HG03565 (cell line): ENCODE data around the gene GALNT5.

Source experiments
- ATAC-seq: cut with Tn5 transposase; IDR thresholded peaks from one replicate; pipeline ENCODE4 v1.9.1; 2021; ENCODE audit warnings: mild to moderate bottlenecking, moderate library complexity; ENCODE audit not compliant: unreplicated experiment

The GALNT5 gene

DNA sequence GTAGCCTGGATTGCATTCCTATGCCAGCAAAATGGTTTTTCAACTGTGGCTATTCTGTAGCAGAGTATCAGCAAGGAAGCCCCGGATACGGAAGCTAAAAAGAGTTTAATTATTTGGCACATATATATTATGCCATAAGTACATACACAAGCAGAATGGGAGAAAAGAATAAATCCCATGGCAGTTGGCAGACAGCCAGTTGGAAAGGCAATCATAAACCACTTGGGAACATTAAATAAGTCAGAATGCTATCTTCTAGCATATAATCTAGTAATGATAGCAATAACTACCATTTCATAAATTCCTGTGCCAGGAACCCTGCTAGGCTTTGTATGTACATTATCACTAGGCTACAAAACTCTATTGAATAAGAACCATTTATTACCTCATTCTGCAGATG, 26.0 kb downstream of the GALNT5 start:
- ATAC-seq: no peak

DNA sequence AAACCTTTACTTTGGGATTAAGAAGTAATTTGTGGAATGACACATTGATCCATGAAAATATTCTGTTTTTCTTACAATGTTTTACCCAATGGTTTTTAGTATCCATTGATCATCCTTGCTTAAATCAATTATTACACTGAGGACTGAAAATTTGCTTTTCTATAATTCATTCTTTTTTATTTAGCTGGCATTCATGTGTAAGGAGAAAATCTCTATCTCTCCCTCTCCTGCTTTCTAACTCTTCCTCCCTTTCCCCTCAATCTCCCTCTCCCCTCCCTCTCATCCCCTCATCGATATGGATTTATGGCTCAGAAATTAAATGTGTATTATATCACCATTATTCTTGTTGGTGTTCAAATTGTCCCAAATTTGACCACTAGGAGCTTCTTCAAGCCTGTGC, 29.7 kb downstream of the GALNT5 start:
- no peak for ATAC-seq

DNA sequence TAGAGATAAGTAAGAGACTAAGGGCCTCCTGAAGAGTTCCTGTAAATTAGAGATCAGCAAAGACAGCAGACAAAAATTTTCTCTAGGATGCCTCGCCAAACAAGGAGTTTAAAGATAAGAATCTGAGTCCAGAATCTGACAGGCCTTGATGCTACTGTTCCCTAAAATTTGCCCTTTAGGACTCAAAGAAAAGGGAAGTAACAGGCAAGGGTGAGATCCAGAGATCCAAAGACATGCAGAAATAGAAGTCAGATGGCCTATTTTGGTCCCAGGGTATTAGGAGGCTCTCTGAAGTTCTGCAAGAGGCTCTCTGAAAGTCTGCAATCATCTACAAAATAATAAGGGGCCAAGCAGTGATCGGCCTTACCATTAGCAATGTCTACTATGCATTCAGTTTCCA, 33.0 kb downstream of the GALNT5 start:
- ATAC-seq: no peak

DNA sequence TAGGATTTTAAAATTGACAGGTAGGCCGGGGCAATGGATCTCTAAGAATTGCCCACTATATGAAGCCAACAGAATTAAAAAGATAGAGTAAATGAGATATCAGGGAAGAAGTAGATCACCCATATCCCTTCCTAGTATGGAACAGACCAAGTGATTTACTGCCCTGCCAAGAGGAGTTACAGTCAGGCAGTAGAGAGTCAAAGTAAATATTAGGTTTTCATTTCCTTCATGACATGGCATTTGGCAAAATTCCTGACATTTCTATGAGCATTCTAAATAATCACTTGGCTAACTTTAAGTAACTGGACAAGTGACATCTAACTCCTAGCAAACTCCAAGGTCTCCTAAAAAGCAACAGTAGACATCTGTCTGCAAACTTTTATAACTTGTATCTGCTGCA, 33.5 kb downstream of the GALNT5 start:
- ATAC-seq: no peak

DNA sequence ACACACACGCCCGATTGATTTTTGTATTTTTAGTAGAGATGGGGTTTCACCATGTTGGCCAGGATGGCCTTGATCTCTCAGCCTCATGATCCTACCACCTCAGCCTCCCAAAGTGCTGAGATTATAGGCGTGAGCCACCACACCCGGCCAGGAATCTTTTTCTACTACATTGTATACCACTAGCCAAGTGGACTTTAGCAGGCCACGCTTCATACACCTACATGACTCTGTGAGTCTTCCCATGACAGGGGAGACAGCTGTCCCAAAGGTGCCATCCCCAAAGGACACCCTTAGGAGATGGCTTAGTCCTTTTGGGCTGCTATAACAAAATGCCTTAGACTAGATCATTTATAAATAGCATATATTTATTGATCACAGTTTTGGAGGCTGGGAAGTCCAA, 35.3 kb downstream of the GALNT5 start:
- no peak for ATAC-seq

DNA sequence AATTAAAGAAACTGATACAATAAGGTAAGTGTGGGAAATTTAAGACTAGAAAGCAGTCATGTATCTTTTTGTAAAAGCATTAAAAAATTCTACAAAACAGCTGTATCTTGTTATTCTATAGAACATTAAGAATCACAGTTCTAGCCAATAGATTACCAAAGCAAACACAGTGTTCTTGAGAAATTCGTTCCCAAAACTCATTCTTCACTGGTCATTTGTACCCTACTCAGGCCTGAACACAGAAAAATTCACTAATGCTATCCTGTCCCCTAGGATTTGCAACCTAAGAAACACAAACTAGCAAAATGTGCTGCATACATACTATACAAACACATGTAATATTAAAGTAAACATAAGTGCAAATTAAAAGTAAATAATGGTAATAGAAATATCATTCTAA, 39.0 kb downstream of the GALNT5 start:
- ATAC-seq: no peak

DNA sequence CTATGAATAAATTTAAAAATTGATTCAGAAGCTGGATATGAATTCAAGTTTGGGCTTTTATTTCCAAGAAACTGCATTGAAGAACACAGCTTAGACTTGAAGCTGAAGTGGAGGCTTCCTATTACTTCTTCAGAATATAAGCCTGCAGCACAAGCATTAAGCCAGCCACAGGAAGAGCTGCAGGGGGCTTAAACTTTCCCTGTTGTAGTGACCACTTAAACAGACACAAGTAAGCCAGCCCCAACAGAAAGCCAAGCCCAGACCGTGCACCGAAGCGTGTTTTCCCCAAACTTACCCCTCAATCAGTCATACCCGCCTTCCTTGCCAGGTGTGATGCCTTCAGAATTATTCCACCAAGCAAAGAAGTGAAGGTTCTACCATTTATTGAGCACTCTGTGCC, 39.5 kb downstream of the GALNT5 start:
- ATAC-seq: no peak

DNA sequence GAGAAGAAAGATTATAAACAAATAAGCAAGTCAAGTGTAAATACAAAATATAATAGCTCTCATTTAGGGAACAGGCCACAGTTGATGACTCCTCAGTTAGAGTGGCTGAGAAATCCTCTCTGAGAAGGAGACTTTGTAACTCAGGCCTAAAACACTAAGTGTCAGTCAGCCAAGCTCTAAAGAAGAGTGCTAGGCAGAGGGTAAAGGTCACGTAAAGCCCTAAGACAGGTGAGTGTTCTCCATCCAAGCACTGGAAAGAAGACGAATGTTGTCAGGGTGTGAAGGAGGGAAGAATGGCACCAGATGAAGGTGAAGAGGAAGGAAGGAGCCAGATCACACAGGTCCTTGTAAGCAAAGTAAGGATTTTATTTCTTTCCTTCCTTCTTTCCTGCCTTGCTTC, 43.8 kb downstream of the GALNT5 start:
- ATAC-seq: no peak

DNA sequence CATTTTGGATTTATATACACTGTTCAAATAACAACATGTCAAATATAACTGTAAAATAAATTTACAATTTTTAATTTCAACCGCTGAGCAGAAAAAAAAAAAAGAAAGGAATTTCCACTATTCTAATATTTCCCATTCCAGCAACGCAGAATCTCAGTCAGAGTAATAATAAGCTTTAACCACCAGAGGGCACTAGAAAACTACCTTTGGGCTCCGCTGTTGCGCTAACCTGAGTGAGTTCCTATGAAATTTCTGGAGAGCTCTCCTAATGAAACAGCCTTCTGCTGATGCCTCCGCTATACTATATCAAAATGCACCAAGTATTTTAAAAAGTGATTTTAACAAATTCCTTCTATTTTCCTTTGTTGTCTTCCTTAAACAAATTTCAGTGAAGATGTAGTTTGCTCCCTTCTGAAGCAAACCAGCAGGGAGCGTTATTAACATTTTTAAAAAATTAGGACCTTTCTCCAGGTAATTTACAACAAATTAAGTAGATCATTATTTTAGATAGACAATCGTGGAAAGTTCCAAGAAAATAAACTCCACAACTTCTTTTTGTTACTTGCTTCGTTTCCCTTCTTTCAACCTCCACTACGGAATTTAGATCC, 45.1 kb downstream of the GALNT5 start:
- ATAC-seq: peak; percentile 81

DNA sequence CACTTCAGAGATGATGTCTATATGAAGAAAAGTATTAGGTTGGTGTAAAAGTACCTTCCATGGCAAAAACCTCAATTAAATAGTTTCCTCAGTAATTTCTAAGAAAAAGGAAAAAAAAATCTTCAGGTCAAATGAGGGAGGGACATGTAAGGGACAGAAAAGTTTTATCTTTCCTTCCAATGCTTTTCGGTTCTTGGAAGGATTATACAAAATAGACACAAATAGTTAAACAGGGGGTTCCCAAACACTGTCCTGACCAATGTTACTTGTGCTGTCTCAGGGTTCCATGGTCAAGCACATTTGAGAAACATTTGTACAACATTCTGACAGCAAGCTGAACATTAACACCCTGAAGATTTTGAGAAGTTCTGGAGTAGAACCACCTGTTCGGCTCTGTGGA, 46.1 kb downstream of the GALNT5 start:
- ATAC-seq: no peak

DNA sequence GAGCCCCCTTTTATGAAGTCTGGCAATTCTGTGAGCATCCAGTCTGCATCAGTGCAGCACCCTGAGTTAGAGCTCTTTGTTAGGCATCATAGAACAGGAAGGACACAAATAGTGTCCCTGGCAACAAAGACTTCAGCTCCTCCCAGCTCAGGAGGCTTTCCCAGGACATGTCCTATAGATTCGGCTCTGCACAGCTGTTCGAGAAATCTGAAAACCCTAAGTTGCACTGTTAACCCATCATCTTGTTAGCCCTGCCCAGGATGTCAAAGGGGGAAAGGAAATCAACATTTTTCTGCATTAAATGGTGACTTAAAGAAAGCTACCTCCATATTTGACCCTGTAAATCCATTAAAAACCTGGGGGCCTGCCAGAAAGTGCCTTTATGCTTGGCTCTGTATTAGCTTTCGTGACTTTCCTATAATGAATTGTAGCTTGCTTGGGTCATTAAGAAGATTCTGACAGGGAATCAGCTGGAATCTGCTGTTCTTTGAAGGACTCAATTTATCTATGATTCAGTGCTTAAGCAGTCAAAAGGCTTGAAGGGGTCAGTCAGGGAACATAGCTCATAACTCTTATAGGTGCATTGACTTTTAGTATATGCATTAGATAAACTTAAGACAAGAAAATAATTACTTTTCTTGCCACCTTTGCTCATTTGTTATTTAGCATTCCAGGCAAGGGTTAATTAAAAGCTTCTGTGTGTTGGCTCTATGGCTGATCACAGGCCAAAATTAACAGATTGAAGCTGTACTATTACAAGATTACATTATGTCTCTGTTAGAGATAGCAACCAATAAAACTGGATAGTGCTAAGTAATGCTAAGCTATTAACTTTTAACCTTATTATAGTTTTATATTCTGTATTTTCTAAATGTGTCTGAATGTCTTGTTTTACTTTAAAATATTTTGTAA, 47.6 kb downstream of the GALNT5 start:
- no peak for ATAC-seq

DNA sequence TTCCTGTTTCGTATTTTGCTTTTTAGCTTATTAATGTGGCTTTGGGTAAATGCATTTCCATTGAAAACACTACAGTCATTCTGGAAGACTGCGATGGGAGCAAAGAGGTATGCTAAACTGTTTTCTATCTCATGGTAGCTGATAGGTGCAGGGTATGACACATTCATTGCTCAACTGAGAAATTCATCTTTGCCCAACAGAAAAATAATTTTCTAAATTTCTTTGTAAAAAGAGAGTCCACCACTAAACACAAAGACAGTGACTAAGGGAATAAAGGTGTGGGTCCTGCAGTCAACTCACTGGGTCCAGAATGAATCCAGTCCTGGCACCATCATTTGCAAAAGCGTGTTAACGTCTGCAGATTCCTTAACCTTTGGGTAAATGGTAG, 48.2 kb downstream of the GALNT5 start:
- ATAC-seq: no peak

DNA sequence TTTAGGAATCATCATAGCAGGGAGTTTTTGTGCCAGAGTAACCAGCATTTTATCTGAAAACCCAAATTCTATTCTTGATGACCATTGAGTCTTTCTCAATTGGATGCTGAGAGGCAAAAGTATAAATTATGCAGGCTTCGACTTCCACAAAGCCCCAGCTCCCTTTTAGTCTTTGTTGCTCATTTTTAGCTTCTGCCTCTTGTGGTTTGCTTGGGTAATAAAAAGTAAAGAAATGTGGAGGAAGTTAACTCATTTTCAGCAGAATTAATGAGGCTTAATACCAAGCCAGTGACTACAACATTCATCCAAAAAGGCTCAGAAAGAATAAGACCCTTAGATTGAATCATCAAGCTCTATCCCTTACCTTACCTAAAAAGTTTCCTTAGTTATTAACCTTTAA, 49.5 kb downstream of the GALNT5 start:
- ATAC-seq: no peak

DNA sequence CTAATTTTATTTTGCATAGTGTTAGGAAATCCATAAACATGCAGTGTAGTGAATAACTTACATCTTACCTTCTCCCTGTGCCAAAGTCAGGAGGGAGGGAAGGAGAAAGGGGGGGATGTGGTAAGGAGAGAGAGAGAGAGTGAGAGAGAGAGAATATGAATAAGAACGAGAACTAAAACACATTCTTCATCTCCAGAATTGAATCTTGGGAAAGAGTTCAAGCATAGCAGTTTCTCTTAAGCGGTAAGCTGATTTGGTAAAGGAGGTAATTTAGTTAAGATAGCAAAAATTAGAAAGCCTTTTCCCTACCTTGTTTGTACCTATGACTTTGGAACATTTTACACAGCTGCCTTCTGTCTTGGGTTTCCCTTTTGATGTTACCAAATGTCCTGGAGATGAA, 52.4 kb downstream of the GALNT5 start:
- ATAC-seq: no peak

DNA sequence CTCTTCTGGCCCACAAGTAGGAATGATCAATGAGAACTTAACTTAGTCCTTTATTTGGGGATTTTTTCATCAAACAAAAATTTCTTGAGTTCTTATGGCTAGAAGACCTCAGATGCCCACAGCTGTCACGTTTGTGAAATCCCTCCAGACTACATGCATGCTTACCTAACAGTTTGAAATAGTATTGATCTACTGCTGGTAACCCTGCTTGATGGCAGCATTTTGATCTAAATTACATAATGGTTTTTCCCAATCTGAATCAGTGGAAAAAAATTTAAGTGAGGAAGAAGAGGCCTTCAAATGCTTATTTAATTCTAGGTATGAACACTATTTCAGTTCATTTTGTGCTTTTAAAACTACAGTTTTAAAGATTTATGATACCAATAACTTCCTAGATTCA, 54.2 kb downstream of the GALNT5 start:
- ATAC-seq: no peak

DNA sequence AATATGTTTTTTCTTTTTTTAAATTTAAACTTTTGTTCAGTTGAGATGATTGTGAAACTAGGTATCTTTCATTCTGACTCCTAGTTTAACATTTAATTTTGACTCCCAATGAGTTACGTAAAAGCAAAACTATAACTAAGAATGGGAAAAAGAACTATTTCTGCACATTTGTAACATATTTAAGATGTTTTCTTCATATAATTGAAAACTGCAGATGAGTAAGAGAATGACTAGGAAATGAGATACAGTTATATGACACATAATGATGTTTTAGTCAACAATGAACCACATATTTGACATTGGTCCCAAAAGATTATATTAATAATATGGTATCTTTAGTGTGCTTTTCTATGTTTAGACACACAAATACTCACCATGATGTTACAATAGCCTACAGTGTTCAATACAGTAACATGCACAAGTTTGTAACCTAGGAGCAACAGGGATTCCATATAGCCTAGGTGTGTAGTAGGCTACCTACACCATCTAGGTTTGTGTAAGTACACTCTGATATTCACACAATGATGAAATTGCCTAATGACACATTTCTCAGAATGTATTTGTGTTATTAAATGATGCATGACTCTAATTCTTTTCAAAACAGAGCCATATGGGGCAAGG, 55.5 kb downstream of the GALNT5 start:
- no peak for ATAC-seq

DNA sequence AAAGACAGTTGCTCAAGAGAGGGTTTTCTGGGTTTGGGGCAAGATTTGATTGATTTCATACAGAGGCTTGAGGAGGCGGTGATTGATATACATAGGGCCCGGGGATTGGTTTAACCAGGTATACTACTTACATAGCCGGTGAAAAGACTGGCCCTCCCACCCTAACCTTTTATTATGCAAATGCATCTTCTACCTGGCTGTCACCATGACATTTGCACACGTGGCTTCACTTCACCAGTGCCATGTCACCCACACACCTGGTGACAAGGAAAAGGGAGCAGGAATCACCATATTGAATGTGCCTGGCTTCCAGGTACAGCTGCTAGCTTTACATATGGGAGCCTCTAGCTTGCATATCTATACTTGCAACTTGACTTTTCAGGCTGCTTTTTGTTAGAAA, 58.4 kb downstream of the GALNT5 start:
- no peak for ATAC-seq

DNA sequence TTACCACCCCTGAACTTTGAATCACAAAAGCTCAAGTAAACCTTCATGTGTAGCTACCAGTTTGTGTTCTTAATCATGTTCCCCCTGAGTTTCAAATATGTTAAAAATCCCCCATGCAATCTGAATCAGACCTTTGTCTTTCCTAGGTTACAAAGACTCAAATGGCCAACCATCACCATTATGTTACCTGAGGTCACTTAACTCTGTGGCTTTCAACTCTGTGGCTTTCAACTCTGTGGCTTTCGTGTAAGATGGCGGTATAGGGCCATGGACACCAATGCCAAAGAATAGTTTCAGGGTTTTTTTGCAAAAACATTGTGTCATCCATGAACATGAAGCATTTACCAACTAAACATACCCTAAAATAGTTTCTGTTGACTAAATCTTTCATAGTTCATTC, 61.4 kb downstream of the GALNT5 start:
- ATAC-seq: no peak

DNA sequence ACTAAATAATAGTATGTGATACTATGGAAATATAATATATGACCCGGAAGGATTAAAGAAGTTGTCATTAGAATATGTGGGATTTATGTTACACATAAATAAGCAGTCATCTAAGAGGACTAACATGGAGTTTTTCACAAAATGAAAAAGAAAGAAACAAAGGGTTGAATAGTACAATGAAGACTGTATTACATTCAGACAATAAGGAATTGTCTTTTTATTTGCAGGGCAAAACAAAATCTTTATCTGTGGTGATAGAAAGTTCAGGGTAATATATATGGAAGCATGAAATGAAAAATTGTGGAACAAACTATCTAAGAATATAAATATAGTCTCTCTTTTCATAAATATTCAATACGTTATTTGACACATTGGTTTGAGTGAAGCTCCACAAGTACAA, 62.3 kb downstream of the GALNT5 start:
- no peak for ATAC-seq

DNA sequence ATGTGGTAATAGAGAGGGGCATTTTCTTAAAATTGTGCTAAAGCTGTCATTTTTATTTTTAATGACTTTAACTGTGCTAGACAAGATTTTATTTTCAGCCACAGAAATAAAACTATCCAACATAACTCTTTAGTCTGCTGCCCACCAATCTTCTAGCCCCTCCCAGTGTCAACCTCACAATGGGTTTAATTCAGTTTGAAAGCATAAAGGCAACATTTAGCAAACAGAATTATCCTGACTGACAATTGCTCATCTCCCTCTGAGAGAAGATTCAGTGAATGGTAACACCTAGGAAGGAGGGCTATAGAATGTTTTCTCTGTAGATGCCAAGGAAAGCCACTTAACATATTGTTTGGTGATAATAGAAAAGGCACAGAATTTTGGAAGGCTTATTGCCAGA, 62.9 kb downstream of the GALNT5 start:
- ATAC-seq: no peak

DNA sequence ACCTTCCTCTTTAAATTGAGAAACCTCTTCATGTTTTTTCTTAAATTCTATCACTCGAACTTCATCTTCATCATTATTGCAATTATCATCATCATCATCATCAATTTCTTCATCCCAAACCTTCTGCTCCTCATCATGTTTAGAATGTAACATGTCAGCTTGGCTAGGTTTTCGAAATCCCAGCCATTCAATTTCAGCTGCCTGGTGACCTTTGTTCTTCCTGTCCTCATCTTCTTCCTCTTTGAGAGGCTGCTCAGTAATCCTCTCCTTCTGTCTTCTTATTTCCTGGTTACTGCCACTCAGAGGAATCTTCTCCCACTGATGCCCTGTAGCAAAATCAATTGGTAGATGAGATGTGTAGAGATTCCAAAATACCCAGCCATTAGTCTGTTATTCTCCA, 64.0 kb downstream of the GALNT5 start:
- ATAC-seq: no peak

DNA sequence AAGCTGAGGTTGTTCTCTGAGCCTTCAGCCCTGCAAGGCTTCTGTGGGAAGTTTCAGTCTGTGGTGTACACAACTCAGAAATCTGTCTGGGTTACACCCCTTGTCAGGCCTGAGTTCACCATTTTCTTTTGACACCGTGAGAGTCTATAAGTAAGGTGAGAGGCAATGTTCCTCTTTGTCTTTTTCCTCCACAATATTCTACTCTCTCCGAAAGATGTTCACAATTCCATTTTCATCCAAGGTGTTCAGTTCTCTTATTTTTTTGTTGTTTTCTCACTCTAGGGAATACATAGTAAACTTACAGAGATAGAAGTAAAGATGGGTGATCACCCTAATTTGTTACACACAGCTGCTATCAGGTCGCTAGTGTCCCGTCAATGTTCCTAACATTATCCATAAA, 64.9 kb downstream of the GALNT5 start:
- ATAC-seq: no peak
